HUES6 (cell line): ENCODE results near the gene CTSD.

ENCODE experiments used
- H3K27ac ChIP-seq: 2 replicates; pipeline ENCODE4 v1.7.0; 2013; ENCODE audit warnings: low read depth, mild to moderate bottlenecking, low read length, inconsistent platforms
- H3K27me3 ChIP-seq: 2 replicates; pipeline ENCODE4 v1.6.1; 2013; ENCODE audit warnings: low read length; ENCODE audit not compliant: control insufficient read depth, insufficient read depth
- H3K36me3 ChIP-seq: 2 replicates; pipeline ENCODE4 v1.6.1; 2013; ENCODE audit warnings: low read length; ENCODE audit not compliant: control insufficient read depth, insufficient read depth
- H3K4me1 ChIP-seq: 2 replicates; pipeline ENCODE4 v1.6.1; 2013; ENCODE audit warnings: low read length; ENCODE audit not compliant: control insufficient read depth, insufficient read depth
- H3K4me3 ChIP-seq: 2 replicates; pipeline ENCODE4 v1.5.1; 2013; ENCODE audit warnings: low read depth, low read length
- H3K9ac ChIP-seq: one replicate; pipeline ENCODE4 v1.6.1; 2013; ENCODE audit warnings: mild to moderate bottlenecking, low read length
- H3K9me3 ChIP-seq: 2 replicates; pipeline ENCODE4 v1.6.1; 2013; ENCODE audit warnings: low read depth, low read length; ENCODE audit not compliant: control insufficient read depth, insufficient read depth

CTSD gene

DNA sequence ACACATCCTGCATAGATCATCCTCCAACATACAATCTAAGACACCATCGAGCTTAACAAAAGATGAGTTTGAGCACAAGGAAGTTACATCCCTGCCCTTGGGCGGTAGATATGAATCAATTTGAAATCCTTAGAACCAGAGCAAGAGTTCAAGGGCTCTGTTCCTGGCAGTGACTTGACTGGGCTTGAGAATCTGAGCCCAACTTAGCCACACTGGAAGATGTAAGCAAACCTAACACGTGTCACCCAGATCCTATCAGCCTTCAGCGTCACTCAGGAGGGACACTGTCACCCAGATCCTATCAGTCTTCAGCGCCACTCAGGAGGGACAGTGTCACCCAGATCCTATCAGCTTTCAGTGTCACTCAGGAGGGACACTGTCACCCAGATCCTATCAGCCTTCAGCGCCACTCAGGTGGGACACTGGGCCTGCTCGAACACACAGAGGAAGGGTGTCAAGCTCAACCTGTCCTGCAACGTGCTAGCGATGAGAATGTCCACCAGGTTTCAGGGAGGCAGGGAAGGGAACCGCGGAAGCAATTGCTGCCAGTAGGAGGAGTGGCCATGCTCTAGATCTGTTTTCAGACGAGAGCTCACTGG, 32.8 kb upstream of the CTSD start:
- Histone ChIP-seq H3K27ac (no peak overlapping the region), H3K36me3 (no peaks in the 10 kb centered on the region), H3K27me3 (peaks cover 14% of the 10 kb centered on the region; the same call in 1 of the 2 replicates), H3K9ac (no peak overlapping the region), H3K9me3 (no peaks in the 10 kb centered on the region), H3K4me1 (no peaks in the 10 kb centered on the region), H3K4me3 (no peak overlapping the region)

DNA sequence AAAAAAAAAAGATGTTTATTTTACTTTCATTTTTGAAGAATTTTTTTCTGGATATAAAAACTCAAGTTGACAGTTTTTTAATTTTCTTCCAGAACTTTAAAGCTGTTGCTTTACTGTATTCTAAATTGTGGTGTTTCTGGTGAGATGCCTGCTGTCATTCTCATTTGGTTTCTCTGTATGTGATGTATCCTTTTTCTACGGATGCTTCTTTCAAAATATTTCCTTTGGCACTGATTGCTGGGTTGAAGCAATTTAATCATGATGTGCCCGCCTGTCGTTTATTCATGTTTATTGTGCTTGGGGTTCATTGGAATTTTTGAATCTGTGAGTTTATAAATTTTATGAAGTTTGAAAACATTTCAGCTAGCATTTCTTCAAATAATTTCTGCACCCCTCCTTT, 29.4 kb upstream of the CTSD start:
- peaks cover 18% of the 10 kb centered on the region for H3K27me3 ChIP-seq
- no peak overlapping the region for H3K9ac ChIP-seq
- H3K9me3 ChIP-seq, result no peaks in the 10 kb centered on the region
- no peak overlapping the region for H3K27ac ChIP-seq
- no peaks in the 10 kb centered on the region for H3K36me3 ChIP-seq
- no peaks in the 10 kb centered on the region for H3K4me1 ChIP-seq
- no peak overlapping the region for H3K4me3 ChIP-seq

DNA sequence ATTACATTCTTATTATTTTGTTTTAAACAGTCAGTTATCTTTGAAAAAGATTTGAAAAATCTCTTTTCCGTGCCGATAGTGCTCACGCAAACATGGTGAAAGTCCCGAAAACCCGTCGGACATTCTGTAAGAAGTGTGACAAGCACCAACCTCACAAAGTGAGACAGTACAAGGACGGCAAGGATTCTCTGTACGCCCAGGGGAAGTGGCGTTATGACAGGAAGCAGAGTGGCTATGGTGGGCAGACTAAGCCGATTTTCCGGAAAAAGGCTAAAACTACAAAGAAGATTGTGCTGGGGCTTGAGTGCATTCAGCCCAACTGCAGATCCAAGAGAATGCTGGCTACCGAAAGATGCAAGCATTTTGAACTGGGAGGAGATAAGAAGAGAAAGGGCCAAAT, 28.7 kb upstream of the CTSD start:
- Histone ChIP-seq H3K4me3 (no peak overlapping the region), H3K27ac (no peak overlapping the region), H3K9ac (no peak overlapping the region), H3K9me3 (no peaks in the 10 kb centered on the region), H3K27me3 (peaks cover 18% of the 10 kb centered on the region), H3K4me1 (no peaks in the 10 kb centered on the region), H3K36me3 (no peaks in the 10 kb centered on the region)

DNA sequence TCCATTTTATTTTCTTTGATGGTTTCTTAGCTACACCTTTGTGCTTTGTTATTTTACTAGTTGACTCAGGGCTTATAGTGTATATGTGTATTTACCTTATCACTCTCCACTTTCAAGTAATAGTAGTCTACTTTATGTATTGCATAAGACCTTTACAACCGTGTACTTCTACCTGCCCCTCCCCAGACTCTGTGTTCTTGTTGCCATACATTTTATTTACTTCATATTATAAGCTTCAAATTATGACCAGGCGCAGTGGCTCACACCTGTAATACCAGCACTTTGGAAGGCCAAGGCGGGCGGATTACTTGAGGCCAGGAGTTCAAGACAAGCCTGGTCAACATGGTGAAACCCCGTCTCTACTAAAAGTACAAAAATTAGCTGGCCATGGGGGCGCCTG, 28.2 kb upstream of the CTSD start:
- Histone ChIP-seq H3K9me3 (no peaks in the 10 kb centered on the region), H3K4me3 (no peak overlapping the region), H3K36me3 (no peaks in the 10 kb centered on the region), H3K27me3 (peaks cover 18% of the 10 kb centered on the region), H3K4me1 (no peaks in the 10 kb centered on the region), H3K27ac (no peak overlapping the region), H3K9ac (no peak overlapping the region)

DNA sequence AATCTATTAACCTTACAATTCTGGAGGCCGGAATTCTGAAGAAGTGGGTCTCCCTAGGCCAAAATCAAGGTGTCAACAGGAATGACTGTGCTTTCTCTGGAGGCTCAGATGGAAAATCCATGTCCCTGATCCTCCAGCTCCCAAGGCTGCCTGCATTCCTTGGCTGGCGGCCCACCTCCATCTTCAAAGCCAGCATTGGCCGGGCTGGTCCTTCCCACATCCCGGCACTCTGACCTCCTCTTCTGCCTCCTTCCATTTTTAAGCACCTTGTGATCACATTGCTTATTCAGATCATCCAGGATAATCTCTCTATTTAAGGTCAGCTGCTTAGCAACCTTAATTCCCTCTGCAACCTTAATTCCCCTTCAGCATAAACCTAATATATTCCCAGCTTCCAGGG, 22.7 kb upstream of the CTSD start:
- Histone ChIP-seq H3K27ac (no peak overlapping the region), H3K4me3 (no peak overlapping the region), H3K9ac (no peak overlapping the region), H3K36me3 (no peaks in the 10 kb centered on the region), H3K9me3 (no peaks in the 10 kb centered on the region), H3K4me1 (no peaks in the 10 kb centered on the region), H3K27me3 (peaks cover 4% of the 10 kb centered on the region)

DNA sequence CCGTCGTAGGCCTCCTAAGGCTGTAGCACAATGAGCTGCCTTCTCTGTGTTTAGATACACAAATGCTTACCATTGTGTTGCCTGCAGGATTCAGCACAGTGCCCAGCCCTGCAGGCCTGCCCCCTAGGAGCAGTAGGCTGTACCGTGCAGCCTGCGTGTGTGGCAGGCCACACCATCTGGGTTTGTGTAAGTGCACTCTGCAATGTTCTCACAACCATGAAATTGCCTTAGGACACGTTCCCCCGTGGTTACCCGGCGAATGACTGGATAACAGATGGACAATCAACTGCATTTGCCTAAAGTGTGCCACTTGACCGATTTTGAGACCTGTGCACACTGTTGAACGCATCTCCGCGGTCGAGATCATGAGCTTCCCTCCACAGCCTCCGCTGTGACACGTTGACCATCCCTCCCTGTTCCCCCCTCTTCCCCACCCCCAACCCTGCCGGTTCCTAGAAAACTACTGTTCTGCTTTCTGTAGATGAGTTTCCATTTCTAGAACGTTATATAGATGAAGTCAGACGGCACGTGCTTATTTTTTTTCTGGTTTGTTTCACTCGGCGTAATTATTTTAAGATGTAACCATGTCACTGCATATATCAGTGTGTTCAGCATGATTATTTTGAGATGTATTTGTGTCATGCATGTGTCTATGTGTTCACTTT, 22.2 kb upstream of the CTSD start:
- Histone ChIP-seq H3K4me3 (no peak overlapping the region), H3K27me3 (peaks cover 4% of the 10 kb centered on the region), H3K27ac (no peak overlapping the region), H3K36me3 (no peaks in the 10 kb centered on the region), H3K9me3 (no peaks in the 10 kb centered on the region), H3K4me1 (no peaks in the 10 kb centered on the region), H3K9ac (no peak overlapping the region)

DNA sequence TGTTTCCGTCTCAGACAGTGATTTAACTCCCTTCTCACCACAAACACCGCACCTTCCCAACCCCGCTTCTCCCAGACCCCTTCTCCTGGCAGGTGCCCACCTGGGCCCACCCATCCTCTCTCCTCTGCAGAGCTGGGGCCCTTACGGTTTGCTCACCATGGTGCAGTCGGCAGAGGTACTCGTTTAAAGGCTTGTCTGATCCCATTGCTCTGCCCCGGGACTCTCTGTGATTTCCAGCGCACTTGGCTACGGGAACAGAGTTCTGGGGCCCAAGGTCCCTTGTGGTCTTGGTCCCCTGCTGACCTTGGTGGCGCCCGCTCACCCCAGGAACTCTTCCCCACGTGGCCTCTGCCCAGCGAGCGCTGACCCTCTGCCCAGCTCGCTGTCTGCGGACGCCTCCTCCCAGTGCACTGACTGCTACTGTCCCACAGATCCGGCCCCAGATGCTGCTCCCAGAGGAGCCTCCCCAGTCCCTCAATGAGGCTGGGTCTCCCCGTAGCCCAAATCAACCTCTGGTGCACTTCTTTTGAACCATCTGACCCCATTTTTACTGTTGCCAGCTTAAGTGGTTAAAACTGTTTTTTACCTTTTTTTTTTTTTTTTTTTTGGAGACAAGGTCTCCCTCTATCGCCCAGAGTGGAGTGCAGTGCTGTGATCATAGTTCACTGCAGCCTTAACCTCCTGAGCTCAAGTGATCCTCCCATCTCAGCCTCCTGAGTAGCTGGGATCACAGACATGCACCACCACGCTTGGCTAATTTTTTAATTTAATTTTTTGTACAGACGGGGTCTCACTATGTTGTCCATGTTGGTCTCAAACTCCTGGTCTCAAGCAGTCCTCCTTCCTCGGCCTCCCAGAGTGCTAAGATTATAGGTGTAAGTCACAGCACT, 21.3 kb upstream of the CTSD start:
- H3K4me3 ChIP-seq, result no peak overlapping the region
- no peak overlapping the region for H3K9ac ChIP-seq
- no peak overlapping the region for H3K27ac ChIP-seq
- H3K36me3 ChIP-seq, result no peaks in the 10 kb centered on the region
- H3K27me3 ChIP-seq, result no peaks in the 10 kb centered on the region; the same call in 1 of the 2 replicates
- no peaks in the 10 kb centered on the region for H3K9me3 ChIP-seq
- H3K4me1 ChIP-seq, result no peaks in the 10 kb centered on the region

DNA sequence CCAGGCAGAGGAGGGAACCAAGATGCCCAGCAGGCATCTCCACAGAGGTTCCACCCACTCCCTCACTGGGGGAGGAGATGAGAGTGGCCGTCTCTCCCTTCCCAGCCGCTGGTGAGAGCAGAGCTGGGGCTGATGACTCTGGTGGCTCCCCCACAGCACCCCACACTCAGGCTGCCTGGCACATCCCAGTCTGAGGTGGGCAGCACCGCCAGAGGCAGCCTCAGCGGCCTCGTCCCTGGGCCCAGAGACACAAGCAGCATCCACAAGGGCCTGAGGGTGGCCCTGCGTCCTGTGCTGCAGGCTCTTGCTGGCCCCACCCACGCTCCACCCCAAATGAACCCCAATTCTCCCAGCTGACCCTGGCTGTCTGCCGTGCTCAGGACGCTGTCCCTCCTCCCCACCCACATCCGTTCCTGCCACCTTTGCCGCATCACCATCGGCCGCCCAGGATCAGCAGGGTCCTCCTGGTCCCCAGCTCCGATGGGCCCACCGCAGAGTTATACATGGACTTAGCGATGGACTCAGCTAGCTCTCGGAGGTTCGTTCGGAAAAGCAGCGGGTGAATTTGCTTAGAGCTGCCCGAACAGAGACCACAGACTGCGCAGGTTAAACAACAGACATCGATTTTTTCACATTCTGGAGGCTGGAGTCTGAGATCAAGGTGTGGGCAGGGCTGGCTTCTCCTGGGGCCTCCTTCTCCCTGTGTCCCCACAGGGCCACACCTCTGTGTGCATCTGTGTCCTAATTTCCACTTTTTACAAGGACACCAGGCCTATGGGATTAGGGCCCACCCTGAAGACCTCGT, 20.2 kb upstream of the CTSD start:
- no peak overlapping the region for H3K27ac ChIP-seq

DNA sequence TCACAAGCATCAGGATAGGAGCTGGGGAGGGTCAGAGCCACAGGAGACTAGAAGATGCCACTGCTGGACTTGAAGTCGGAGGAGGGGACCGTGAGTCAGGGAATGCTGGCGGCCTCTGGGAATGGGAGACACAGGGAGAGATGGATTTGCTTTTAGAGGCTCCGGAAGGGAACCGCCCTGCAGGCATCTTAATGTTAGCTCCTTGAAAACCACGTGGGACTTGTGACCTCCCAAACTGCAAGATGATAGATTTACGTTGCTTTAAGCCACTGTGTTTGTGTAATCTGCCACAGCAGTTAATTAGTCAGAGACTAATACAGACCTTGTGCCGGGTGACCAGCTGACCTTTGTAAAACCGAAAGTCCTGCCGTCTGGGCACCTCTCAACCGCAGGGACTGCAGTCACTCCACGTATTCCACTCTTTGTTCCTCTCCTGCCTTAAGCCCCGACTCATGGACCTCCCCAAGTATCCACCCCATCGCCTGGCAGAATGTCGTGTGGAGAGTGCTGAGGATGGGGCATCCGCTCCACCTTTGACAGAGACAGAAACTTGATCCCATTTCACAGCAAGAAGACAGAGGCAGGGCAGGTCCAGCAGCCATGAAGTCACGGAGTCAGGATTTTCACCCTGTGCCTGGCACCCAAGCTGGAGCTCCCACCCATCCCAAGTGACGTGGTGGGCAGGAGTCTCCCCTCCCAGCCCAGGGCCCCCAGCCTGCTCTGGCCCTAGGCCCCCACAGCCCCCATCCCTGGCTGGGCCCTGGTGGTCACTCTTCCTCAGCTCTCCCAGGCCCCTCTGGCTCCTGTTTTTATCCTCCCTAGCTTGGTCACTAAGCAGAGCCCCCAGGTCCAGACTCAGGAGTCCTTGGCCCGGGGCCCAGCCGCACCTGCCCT, 19.4 kb upstream of the CTSD start:
- H3K36me3 ChIP-seq, result no peaks in the 10 kb centered on the region
- no peaks in the 10 kb centered on the region; the same call in 1 of the 2 replicates for H3K27me3 ChIP-seq
- no peak overlapping the region for H3K27ac ChIP-seq
- H3K4me1 ChIP-seq, result no peaks in the 10 kb centered on the region
- H3K9ac ChIP-seq, result no peak overlapping the region
- H3K9me3 ChIP-seq, result no peaks in the 10 kb centered on the region
- H3K4me3 ChIP-seq, result no peak overlapping the region

More for the DNA sequence above, 20.2 kb upstream of the CTSD start:
- Histone ChIP-seq H3K4me1 (no peaks in the 10 kb centered on the region), H3K9ac (no peak overlapping the region), H3K4me3 (no peak overlapping the region), H3K36me3 (no peaks in the 10 kb centered on the region), H3K9me3 (no peaks in the 10 kb centered on the region), H3K27me3 (no peaks in the 10 kb centered on the region; the same call in 1 of the 2 replicates)

DNA sequence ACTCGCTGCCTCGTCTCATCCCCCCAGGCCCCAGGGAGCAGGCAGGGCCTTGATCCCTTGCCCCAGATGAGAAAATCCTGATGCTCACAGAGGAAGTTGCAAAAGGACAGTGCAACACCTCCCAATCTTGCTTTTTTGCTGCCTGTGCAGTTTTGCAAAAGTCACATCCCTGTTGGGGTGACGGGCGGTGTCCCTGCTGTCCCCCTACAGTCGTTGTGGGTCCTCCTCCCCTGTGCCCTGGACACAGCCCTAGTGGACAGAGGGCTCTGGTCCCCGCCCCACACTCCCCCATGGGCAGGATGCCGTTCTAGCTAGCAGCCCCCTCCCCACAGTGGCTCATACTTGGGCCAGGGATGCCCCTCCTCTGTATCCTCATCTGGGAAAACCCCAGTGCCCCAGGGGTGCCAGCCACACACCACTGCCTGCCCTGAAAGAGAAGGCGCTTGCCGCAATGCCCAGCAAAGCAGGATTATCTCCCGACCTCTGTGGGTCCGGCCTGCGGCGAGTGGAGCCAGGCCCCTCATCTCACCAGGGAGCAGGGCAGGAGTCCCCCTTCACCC, 18.4 kb upstream of the CTSD start:
- no peak overlapping the region for H3K27ac ChIP-seq
- no peak overlapping the region for H3K9ac ChIP-seq
- no peaks in the 10 kb centered on the region; the same call in 1 of the 2 replicates for H3K27me3 ChIP-seq
- H3K36me3 ChIP-seq, result no peaks in the 10 kb centered on the region
- H3K4me1 ChIP-seq, result no peaks in the 10 kb centered on the region
- H3K9me3 ChIP-seq, result no peaks in the 10 kb centered on the region
- no peak overlapping the region for H3K4me3 ChIP-seq
